Measurements from ENCODE around the gene ABLIM2.

Gene ABLIM2

DNA sequence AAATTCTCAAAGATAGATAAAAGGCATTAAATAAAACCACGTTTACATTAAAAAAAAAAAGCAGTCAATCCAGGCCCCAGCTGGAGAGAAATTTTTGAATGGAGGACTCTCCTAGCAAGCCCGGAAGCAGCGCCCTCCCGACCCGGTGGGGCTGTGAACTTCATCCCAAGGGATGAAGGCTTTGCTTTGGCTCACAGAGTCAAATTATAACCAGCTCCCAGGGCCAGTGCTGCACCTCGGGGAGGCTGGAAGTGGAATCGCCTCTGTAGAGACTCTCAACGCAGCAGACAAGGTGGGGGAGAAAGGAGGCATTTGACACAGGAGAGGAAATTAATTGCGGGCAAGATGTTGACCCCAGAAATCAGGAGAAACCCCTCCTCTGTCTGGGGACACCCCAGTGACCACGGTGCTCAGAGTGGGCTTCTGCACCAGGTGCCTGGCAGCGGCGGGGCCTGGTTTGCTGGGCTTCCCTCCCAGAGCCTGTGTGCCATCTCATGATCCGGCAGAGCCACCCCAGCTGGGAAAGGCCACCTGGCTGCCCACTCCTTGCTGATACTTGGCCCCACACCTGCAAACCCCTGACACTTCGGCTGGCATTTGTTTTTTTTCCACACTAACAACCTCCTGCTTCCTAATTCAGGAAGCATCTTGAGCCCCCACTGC lies 71.7 kb downstream of the ABLIM2 start:
- no peak overlapping the region for H3K4me3 ChIP-seq (replicated peaks; ENCODE audit: insufficient read depth, low read length)
- TF ChIP-seq, protein P1, sequence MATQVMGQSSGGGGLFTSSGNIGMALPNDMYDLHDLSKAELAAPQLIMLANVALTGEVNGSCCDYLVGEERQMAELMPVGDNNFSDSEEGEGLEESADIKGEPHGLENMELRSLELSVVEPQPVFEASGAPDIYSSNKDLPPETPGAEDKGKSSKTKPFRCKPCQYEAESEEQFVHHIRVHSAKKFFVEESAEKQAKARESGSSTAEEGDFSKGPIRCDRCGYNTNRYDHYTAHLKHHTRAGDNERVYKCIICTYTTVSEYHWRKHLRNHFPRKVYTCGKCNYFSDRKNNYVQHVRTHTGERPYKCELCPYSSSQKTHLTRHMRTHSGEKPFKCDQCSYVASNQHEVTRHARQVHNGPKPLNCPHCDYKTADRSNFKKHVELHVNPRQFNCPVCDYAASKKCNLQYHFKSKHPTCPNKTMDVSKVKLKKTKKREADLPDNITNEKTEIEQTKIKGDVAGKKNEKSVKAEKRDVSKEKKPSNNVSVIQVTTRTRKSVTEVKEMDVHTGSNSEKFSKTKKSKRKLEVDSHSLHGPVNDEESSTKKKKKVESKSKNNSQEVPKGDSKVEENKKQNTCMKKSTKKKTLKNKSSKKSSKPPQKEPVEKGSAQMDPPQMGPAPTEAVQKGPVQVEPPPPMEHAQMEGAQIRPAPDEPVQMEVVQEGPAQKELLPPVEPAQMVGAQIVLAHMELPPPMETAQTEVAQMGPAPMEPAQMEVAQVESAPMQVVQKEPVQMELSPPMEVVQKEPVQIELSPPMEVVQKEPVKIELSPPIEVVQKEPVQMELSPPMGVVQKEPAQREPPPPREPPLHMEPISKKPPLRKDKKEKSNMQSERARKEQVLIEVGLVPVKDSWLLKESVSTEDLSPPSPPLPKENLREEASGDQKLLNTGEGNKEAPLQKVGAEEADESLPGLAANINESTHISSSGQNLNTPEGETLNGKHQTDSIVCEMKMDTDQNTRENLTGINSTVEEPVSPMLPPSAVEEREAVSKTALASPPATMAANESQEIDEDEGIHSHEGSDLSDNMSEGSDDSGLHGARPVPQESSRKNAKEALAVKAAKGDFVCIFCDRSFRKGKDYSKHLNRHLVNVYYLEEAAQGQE (IDR thresholded peaks at IDR 0.05; ENCODE audit: insufficient replicate concordance, low read depth) = no peak
- TF ChIP-seq POLR2AphosphoS5 (IDR thresholded peaks at IDR 0.05; ENCODE audit: low read depth) = no peak
- no peak for TF ChIP-seq GABPA (IDR thresholded peaks at IDR 0.05; ENCODE audit: low read depth)
- TF ChIP-seq, protein P2, sequence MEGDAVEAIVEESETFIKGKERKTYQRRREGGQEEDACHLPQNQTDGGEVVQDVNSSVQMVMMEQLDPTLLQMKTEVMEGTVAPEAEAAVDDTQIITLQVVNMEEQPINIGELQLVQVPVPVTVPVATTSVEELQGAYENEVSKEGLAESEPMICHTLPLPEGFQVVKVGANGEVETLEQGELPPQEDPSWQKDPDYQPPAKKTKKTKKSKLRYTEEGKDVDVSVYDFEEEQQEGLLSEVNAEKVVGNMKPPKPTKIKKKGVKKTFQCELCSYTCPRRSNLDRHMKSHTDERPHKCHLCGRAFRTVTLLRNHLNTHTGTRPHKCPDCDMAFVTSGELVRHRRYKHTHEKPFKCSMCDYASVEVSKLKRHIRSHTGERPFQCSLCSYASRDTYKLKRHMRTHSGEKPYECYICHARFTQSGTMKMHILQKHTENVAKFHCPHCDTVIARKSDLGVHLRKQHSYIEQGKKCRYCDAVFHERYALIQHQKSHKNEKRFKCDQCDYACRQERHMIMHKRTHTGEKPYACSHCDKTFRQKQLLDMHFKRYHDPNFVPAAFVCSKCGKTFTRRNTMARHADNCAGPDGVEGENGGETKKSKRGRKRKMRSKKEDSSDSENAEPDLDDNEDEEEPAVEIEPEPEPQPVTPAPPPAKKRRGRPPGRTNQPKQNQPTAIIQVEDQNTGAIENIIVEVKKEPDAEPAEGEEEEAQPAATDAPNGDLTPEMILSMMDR (IDR thresholded peaks at IDR 0.05; ENCODE audit: insufficient read depth, low read length) = no peak
- no peak for TF ChIP-seq SPI1 (IDR thresholded peaks at IDR 0.05; ENCODE audit: borderline replicate concordance, low read depth)
- H3K27ac ChIP-seq (replicated peaks) = no peak overlapping the region
- no peak for DNase-seq (ENCODE audit: low read depth in 1 of 2, low spot score in 1 of 2)
- no peaks in the 10 kb centered on the region for H3K27me3 ChIP-seq (ENCODE audit: insufficient read depth, poor library complexity, severe bottlenecking)

DNA sequence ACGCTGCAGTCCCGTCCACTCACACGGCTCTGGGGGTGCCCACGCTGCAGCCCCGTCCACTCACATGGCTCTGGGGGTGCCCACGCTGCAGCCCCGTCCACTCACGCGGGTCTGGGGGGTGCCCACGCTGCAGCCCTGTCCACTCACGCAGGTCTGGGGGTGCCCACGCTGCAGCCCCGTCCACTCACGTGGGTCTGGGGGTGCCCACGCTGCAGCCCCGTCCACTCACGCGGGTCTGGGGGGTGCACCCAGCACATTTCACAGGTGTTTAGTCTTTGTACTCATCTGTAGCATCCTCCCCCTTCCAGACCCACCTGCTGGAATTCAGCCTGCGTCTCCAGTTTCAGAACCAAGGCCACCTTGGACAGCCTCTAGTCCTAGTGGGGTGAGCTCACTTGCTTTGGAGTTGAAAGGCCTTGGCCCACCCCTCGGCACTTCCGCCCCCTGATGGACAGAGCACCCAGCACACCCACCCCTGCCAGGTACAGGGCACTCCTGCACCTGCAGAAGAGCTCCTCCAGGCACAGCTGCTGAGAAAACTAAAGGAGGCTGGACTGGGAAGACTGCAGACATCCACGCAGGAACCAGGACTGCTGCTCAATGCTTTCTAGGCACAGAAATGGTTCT lies 73.0 kb downstream of the ABLIM2 start:
- Histone ChIP-seq H3K4me3 (replicated peaks; ENCODE audit: insufficient read depth, low read length) (no peak overlapping the region), H3K27me3 (ENCODE audit: insufficient read depth, poor library complexity, severe bottlenecking) (no peaks in the 10 kb centered on the region), H3K27ac (replicated peaks) (no peak overlapping the region)
- no peak for DNase-seq (ENCODE audit: low read depth in 1 of 2, low spot score in 1 of 2)
- TF ChIP-seq GABPA (IDR thresholded peaks at IDR 0.05; ENCODE audit: low read depth) (no peak), SPI1 (IDR thresholded peaks at IDR 0.05; ENCODE audit: borderline replicate concordance, low read depth) (no peak), POLR2AphosphoS5 (IDR thresholded peaks at IDR 0.05; ENCODE audit: low read depth) (no peak)
- TF ChIP-seq, protein P2 (IDR thresholded peaks at IDR 0.05; ENCODE audit: insufficient read depth, low read length) = no peak
- TF ChIP-seq, protein P1 (IDR thresholded peaks at IDR 0.05; ENCODE audit: insufficient replicate concordance, low read depth) = no peak

DNA sequence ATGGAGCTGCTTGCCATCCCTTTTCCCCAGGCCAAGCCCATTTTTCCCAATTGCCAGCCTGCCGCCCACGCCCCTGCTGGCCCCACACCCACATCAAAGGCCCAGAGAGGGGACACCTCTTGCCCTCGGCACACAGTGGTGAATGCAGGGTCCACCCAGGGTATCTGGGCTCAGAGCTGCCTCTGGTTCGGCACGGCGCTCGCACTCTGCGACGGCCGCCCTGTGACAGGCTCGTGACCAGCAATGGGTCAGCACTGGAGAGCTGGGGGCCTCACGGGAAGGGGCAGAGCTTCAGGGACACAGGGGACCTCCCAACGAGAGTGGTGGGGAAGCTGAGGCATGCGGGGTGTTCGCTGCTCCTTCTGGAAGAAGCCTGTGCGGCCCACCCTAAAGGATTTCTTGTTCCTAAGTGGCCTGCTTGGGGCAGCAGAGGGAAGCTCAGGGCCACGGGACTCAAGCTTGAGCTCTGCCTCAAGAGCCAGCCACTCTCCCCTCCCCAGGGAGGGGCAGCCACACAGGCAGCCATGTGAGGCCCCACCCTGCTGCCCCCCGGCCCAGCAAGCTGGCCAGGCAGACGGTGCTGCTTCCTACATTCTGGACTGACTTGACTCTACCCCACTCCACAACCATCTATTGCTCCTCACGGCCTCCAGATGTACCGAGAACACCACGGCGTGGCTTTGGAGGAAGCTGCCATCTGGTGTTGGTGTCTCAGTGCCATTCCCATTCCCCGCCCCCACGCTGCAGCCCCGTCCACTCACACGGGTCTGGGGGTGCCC lies 73.7 kb downstream of the ABLIM2 start:
- Histone ChIP-seq H3K27ac (replicated peaks) (no peak overlapping the region), H3K27me3 (ENCODE audit: insufficient read depth, poor library complexity, severe bottlenecking) (no peaks in the 10 kb centered on the region), H3K4me3 (replicated peaks; ENCODE audit: insufficient read depth, low read length) (no peak overlapping the region)
- DNase-seq (ENCODE audit: low read depth in 1 of 2, low spot score in 1 of 2) = no peak
- TF ChIP-seq, protein P2 (IDR thresholded peaks at IDR 0.05; ENCODE audit: insufficient read depth, low read length) = no peak
- TF ChIP-seq POLR2AphosphoS5 (IDR thresholded peaks at IDR 0.05; ENCODE audit: low read depth) = no peak
